Measurements from ENCODE around the gene VPS52.

GRCh38 chr6:33279257-33279695 lies 7.6 kb upstream of the VPS52 start:
- TF ChIP-seq CTCF (IDR thresholded peaks at IDR 0.05): no peak
- TF ChIP-seq POLR2A (IDR thresholded peaks at IDR 0.05): no peak
